NCI-H774 (cell line): ENCODE results near the gene GPSM1.
"Not testable (repeated sequence)": the region's sequence is repeated elsewhere in the genome, so short reads cannot be mapped to it uniquely, and the experiment has no call there.

Experiments used
- DNase-seq: peaks from one replicate; lab custom pipeline; 2025; lab: John Stamatoyannopoulos, UW

GPSM1 gene

GRCh38 chr9:136318111-136318775, 9.1 kb upstream of the GPSM1 start:
- DNase-seq = no peak

GRCh38 chr9:136318776-136319241, 8.5 kb upstream of the GPSM1 start:
- DNase-seq = no peak

- DNase-seq = not testable (repeated sequence)
Observed at GRCh38 chr9:136319244-136319643, 8.1 kb upstream of the GPSM1 start.

- DNase-seq = not testable (repeated sequence)
Observed at GRCh38 chr9:136319955-136320354, 7.4 kb upstream of the GPSM1 start.

- not testable (repeated sequence) for DNase-seq
Observed at GRCh38 chr9:136320972-136321371, 6.4 kb upstream of the GPSM1 start.

GRCh38 chr9:136321561-136321960, 5.8 kb upstream of the GPSM1 start:
- DNase-seq = no peak

- no peak for DNase-seq
Observed at GRCh38 chr9:136322756-136323330, 4.5 kb upstream of the GPSM1 start.

- peak; percentile 36 for DNase-seq
Observed at GRCh38 chr9:136323371-136323789, 4.0 kb upstream of the GPSM1 start.

- DNase-seq = peak; percentile 34
Observed at GRCh38 chr9:136324501-136325300, 2.6 kb upstream of the GPSM1 start.

- DNase-seq = no peak
Observed at GRCh38 chr9:136325358-136325757, 2.0 kb upstream of the GPSM1 start.

GRCh38 chr9:136326061-136326760, 1.1 kb upstream of the GPSM1 start:
- DNase-seq = no peak

GRCh38 chr9:136326761-136327303, 507 bp upstream of the GPSM1 start:
- DNase-seq = no peak

GRCh38 chr9:136328011-136328621, 777 bp downstream of the GPSM1 start:
- no peak for DNase-seq

GRCh38 chr9:136328622-136329041, 1.3 kb downstream of the GPSM1 start:
- no peak for DNase-seq

GRCh38 chr9:136329211-136329627, 1.9 kb downstream of the GPSM1 start:
- DNase-seq = no peak

GRCh38 chr9:136329636-136330405, 2.5 kb downstream of the GPSM1 start:
- DNase-seq = no peak

GRCh38 chr9:136330406-136330990, 3.2 kb downstream of the GPSM1 start:
- DNase-seq = no peak

- DNase-seq = no peak
Observed at GRCh38 chr9:136331030-136331429, 3.7 kb downstream of the GPSM1 start.

- DNase-seq = no peak
Observed at GRCh38 chr9:136331556-136332481, 4.5 kb downstream of the GPSM1 start.
